Hepatocyte (in vitro differentiated cells): ENCODE data around the gene LEPR. TPM values are rescaled to one million over a fixed set of nuclear protein-coding genes. Genes with fewer than 3 reads are reported as not detected.

Source experiments
- DNase-seq: peaks from one replicate; pipeline ENCODE4 v3.0.0-alpha.2; 2016; ENCODE audit warnings: low spot score
- H2AFZ ChIP-seq: fragments of 200-600 bp; sonication (generic); 2 replicates; pipeline ENCODE4 v1.6.0; 2016; ENCODE audit warnings: antibody characterized with exemption, mild to moderate bottlenecking
- H3K27ac ChIP-seq: fragments of 200-600 bp; sonication (generic); 2 replicates; pipeline ENCODE4 v1.5.1; 2016; ENCODE audit warnings: mild to moderate bottlenecking
- H3K27me3 ChIP-seq: fragments of 200-600 bp; sonication (generic); 2 replicates; pipeline ENCODE4 v1.6.1; 2016
- H3K36me3 ChIP-seq: fragments of 200-600 bp; sonication (generic); replicated peaks from 2 replicates; pipeline ENCODE4 v1.5.1; 2016; ENCODE audit warnings: low read depth; ENCODE audit not compliant: insufficient read depth
- H3K4me1 ChIP-seq: fragments of 200-600 bp; sonication (generic); 2 replicates; pipeline ENCODE4 v1.5.1; 2016; ENCODE audit warnings: mild to moderate bottlenecking, moderate library complexity; ENCODE audit not compliant: insufficient read depth
- H3K4me2 ChIP-seq: fragments of 200-600 bp; sonication (generic); 2 replicates; pipeline ENCODE4 v1.6.0; 2016
- H3K4me3 ChIP-seq: fragments of 200-600 bp; sonication (generic); 2 replicates; pipeline ENCODE4 v1.5.1; 2016; ENCODE audit warnings: mild to moderate bottlenecking
- H3K79me2 ChIP-seq: fragments of 200-600 bp; sonication (generic); 2 replicates; pipeline ENCODE4 v1.6.0; 2017; ENCODE audit warnings: mild to moderate bottlenecking
- H3K9me2 ChIP-seq: fragments of 200-600 bp; sonication (generic); replicated peaks from 2 replicates; pipeline ENCODE4 v1.6.0; 2017; ENCODE audit warnings: mild to moderate bottlenecking; ENCODE audit not compliant: insufficient read depth
- H3K9me3 ChIP-seq: fragments of 200-600 bp; sonication (generic); 2 replicates; pipeline ENCODE4 v1.5.1; 2016; ENCODE audit warnings: low read depth, mild to moderate bottlenecking
- H4K20me1 ChIP-seq: fragments of 200-600 bp; sonication (generic); 2 replicates; pipeline ENCODE4 v1.6.0; 2016; ENCODE audit warnings: mild to moderate bottlenecking; ENCODE audit not compliant: insufficient read depth, poor library complexity, severe bottlenecking
- EZH2 ChIP-seq: fragments of 200-600 bp; sonication (generic); IDR thresholded peaks from 2 replicates; pipeline ENCODE4 v1.6.1; 2016; ENCODE audit warnings: antibody characterized with exemption, mild to moderate bottlenecking, borderline replicate concordance
- EZH2phosphoT487 ChIP-seq: fragments of 200-600 bp; sonication (generic); IDR thresholded peaks from one replicate; pipeline ENCODE4 v1.6.1; 2018; ENCODE audit warnings: antibody characterized with exemption, mild to moderate bottlenecking, low read depth, moderate library complexity; ENCODE audit not compliant: unreplicated experiment, severe bottlenecking
- WGBS: methylation state at CpG from one replicate; pipeline ENCODE4 v1.1.6; 2016; ENCODE audit warnings: low lambda C conversion rate; ENCODE audit errors: missing lambda C conversion rate; 5-methylcytosine and 5-hydroxymethylcytosine counted together
- polyA plus RNA-seq: library from polyadenylated mRNA; unstranded; fragments of >200 nt; fragmentation: Nextera tagmentation; extraction: Ambion mirVana; gene quantifications from 2 replicates; pipeline ENCODE4 v1.2.1, GENCODE V29; 2016
- total RNA-seq: library from RNA; depleted of rRNA; stranded (reverse); fragments of >200 nt; gene quantifications from 2 replicates; pipeline ENCODE4 v1.2.3, GENCODE V29; 2014
- TF ChIP-seq, protein P1 (sequence below): fragments of 200-600 bp; sonication (generic); IDR thresholded peaks from 2 replicates; pipeline ENCODE4 v1.5.1; 2016; ENCODE audit warnings: antibody characterized with exemption, mild to moderate bottlenecking; ENCODE audit not compliant: poor library complexity

The LEPR gene
- total and polyA plus RNA-seq, 2 experiments from 2014 or later: 1.3 to 6.1 TPM

DNA sequence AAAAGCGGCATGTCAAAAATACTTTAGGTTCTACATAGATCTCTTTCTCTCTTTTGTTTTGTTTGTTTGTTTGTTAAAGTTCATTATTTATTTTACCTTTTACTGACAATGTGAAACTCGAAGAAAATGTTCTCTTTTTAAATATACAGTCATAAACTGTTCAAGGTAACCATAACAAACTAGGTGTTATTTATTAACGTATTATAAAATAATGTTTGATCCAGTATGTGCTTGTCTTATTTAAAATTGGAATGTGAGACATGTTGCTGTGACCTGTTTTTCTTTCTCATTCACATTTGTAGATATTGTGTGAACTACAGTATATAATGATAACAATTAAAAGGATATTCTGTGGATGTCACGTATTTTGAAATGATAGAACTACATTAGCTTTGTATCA, 5.9 kb upstream of the LEPR start:
- WGBS: 88% methylated on average over 4 of the region's 4 CpGs
- no peak overlapping the region for H2AFZ ChIP-seq
- H3K36me3 ChIP-seq: no peaks in the 10 kb centered on the region
- H3K4me2 ChIP-seq: no peak overlapping the region
- no peak overlapping the region for H3K27ac ChIP-seq
- H3K9me2 ChIP-seq: no peaks in the 10 kb centered on the region
- no peaks in the 10 kb centered on the region for H3K9me3 ChIP-seq
- H3K79me2 ChIP-seq: no peaks in the 10 kb centered on the region
- TF ChIP-seq EZH2phosphoT487: no peak
- TF ChIP-seq EZH2: no peak
- TF ChIP-seq, protein P1, sequence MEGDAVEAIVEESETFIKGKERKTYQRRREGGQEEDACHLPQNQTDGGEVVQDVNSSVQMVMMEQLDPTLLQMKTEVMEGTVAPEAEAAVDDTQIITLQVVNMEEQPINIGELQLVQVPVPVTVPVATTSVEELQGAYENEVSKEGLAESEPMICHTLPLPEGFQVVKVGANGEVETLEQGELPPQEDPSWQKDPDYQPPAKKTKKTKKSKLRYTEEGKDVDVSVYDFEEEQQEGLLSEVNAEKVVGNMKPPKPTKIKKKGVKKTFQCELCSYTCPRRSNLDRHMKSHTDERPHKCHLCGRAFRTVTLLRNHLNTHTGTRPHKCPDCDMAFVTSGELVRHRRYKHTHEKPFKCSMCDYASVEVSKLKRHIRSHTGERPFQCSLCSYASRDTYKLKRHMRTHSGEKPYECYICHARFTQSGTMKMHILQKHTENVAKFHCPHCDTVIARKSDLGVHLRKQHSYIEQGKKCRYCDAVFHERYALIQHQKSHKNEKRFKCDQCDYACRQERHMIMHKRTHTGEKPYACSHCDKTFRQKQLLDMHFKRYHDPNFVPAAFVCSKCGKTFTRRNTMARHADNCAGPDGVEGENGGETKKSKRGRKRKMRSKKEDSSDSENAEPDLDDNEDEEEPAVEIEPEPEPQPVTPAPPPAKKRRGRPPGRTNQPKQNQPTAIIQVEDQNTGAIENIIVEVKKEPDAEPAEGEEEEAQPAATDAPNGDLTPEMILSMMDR: no peak
- H3K4me1 ChIP-seq: peaks cover 19% of the 10 kb centered on the region
- H3K27me3 ChIP-seq: no peaks in the 10 kb centered on the region
- no peaks in the 10 kb centered on the region for H4K20me1 ChIP-seq
- no peak for DNase-seq
- no peak overlapping the region for H3K4me3 ChIP-seq

DNA sequence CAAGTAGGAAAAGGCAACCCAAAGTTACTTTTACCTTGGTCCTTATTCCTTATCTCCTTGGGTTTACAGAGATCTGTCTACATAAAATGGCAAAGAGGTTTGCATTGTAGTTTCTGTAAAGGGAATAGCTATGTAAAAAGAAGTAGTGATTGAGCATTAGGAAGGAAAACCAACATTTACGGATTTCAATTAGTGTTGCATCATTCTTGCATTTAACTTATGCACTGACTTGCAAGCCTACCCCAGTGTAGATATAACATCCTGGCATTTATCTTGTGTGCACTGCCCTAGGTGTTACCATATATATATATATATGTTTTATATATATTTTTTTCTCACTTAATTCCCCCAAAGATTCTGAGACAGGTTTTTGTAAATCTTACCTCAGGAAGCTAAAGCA, 3.7 kb upstream of the LEPR start:
- H4K20me1 ChIP-seq: no peaks in the 10 kb centered on the region
- WGBS: 96% methylated on average over 1 of the region's 1 CpG
- H3K27ac ChIP-seq: no peak overlapping the region
- peaks cover 5% of the 10 kb centered on the region for H3K79me2 ChIP-seq
- H3K27me3 ChIP-seq: no peaks in the 10 kb centered on the region
- TF ChIP-seq, protein P1: no peak
- TF ChIP-seq EZH2phosphoT487: no peak
- TF ChIP-seq EZH2: no peak
- no peaks in the 10 kb centered on the region for H3K36me3 ChIP-seq
- H3K4me1 ChIP-seq: peaks cover 14% of the 10 kb centered on the region
- no peak overlapping the region for H3K4me3 ChIP-seq
- H3K4me2 ChIP-seq: no peak overlapping the region
- no peaks in the 10 kb centered on the region for H3K9me2 ChIP-seq
- no peak for DNase-seq
- no peak overlapping the region for H2AFZ ChIP-seq
- no peaks in the 10 kb centered on the region for H3K9me3 ChIP-seq

DNA sequence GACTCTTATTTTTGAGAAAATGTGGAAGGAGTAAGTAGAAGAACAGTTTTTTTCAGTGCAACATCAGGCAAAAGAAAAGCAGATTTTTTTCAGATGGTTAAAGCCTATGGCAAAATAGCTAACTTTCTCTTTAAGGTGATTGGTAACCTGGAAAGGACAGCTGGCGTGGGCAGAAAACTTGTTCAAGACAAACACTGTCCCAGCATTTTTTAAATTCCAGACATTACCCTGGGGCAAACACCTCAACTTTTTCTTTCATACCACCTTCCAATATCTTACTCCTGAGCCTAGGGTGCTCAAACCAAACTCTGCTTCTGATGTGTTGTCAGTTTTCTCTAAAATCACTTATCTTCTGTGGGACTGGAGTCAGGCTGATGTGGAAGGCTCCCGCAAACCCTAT, 2.7 kb upstream of the LEPR start:
- H2AFZ ChIP-seq: no peak overlapping the region

More for the DNA sequence above, 2.7 kb upstream of the LEPR start:
- Histone ChIP-seq H3K9me2 (no peaks in the 10 kb centered on the region), H3K9me3 (no peaks in the 10 kb centered on the region), H3K4me3 (no peak overlapping the region), H3K4me2 (peak overlapping the region; percentile 50), H4K20me1 (no peaks in the 10 kb centered on the region), H3K36me3 (no peaks in the 10 kb centered on the region), H3K79me2 (peaks cover 15% of the 10 kb centered on the region), H3K27me3 (no peaks in the 10 kb centered on the region), H3K27ac (peak overlapping the region; percentile 24), H3K4me1 (peaks cover 23% of the 10 kb centered on the region)
- no peak for DNase-seq
- WGBS: 57% methylated on average over 2 of the region's 2 CpGs
- no peak for TF ChIP-seq EZH2phosphoT487
- TF ChIP-seq, protein P1: no peak
- no peak for TF ChIP-seq EZH2
